Neutrophil (primary cell): ENCODE results near the gene MT1B.

Experiments used
- H3K27ac ChIP-seq: fragments of 200-600 bp; sonication (generic); 2 replicates; pipeline ENCODE4 v1.5.1; 2016; ENCODE audit warnings: mild to moderate bottlenecking, moderate library complexity
- H3K27me3 ChIP-seq: fragments of 200-600 bp; sonication (generic); 2 replicates; pipeline ENCODE4 v1.6.0; 2016; ENCODE audit warnings: mild to moderate bottlenecking
- H3K36me3 ChIP-seq: fragments of 200-600 bp; sonication (generic); 2 replicates; pipeline ENCODE4 v1.5.1; 2017
- H3K4me1 ChIP-seq, 2 experiments: fragments of 200-600 bp in 1 of 2; sonication (generic) in 1 of 2; 1 replicate in 1 of 2; 2 replicates in 1 of 2; pipeline versions ENCODE4 v1.5.1 to v1.6.1; 2013 to 2016; ENCODE audit warnings: low read depth in 1 of 2, low read length in 1 of 2, mild to moderate bottlenecking in 1 of 2, moderate library complexity in 1 of 2; ENCODE audit not compliant: control insufficient read depth in 1 of 2, insufficient read depth in 1 of 2
- H3K4me3 ChIP-seq, 2 experiments: fragments of 200-600 bp in 1 of 2; sonication (generic) in 1 of 2; 1 replicate in 1 of 2; 2 replicates in 1 of 2; pipeline ENCODE4 v1.5.1; 2013 to 2016; ENCODE audit warnings: low read depth in 1 of 2, low read length in 1 of 2, mild to moderate bottlenecking in 1 of 2, moderate library complexity in 1 of 2
- H3K9me3 ChIP-seq: fragments of 200-600 bp; sonication (generic); 2 replicates; pipeline ENCODE4 v1.5.1; 2016
- CTCF ChIP-seq: fragments of 200-600 bp; sonication (generic); IDR thresholded peaks from 2 replicates; pipeline ENCODE4 v1.5.1; 2016; ENCODE audit warnings: antibody characterized with exemption

MT1B gene

GRCh38 chr16:56606476-56607108 lies 45.1 kb upstream of the MT1B start:
- Histone ChIP-seq H3K27me3 (peaks cover 21% of the 10 kb centered on the region), H3K4me1 (peaks cover 26 to 27% of the 10 kb centered on the region in 2 experiments), H3K27ac (no peak overlapping the region), H3K36me3 (no peaks in the 10 kb centered on the region), H3K9me3 (no peaks in the 10 kb centered on the region), H3K4me3 (no peak overlapping the region)
- TF ChIP-seq CTCF = no peak

DNA sequence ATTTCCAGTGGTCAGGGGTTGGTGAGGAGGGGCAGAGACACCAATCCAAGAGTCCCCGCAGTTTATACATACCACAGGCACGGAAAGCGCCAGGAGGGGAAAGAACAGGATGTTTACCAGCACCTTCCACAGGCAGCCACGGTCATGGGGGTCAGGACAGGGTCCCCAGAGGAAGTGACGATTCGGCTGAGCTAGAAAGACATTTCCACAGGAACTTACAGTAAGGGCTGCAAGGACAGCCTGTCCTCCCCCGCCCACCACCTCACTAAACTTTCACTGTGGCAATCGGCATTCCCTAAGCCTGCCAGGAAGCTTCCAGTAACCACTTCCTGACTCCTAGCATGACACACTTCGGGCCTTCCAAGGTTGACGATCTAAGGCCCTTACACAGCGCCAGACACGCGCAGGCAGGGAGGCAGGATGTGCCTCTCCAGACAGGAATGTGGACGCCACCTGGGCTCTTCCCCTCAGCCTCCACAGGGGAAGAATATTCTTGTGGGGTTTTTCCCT lies 44.5 kb upstream of the MT1B start:
- peaks cover 15% of the 10 kb centered on the region for H3K27me3 ChIP-seq
- no peaks in the 10 kb centered on the region for H3K9me3 ChIP-seq
- H3K27ac ChIP-seq = no peak overlapping the region
- TF ChIP-seq CTCF = no peak
- no peak overlapping the region for H3K4me3 ChIP-seq
- H3K4me1 ChIP-seq = peaks cover 26 to 27% of the 10 kb centered on the region in 2 experiments
- H3K36me3 ChIP-seq = no peaks in the 10 kb centered on the region

GRCh38 chr16:56607675-56608042 lies 44.0 kb upstream of the MT1B start:
- Histone ChIP-seq H3K36me3 (no peaks in the 10 kb centered on the region), H3K27me3 (peaks cover 14% of the 10 kb centered on the region), H3K27ac (peak overlapping the region; percentile 73), H3K9me3 (no peaks in the 10 kb centered on the region), H3K4me3 (peak overlapping the region; percentile 66 to 75), H3K4me1 (peaks cover 26 to 27% of the 10 kb centered on the region in 2 experiments)
- TF ChIP-seq CTCF = no peak

DNA sequence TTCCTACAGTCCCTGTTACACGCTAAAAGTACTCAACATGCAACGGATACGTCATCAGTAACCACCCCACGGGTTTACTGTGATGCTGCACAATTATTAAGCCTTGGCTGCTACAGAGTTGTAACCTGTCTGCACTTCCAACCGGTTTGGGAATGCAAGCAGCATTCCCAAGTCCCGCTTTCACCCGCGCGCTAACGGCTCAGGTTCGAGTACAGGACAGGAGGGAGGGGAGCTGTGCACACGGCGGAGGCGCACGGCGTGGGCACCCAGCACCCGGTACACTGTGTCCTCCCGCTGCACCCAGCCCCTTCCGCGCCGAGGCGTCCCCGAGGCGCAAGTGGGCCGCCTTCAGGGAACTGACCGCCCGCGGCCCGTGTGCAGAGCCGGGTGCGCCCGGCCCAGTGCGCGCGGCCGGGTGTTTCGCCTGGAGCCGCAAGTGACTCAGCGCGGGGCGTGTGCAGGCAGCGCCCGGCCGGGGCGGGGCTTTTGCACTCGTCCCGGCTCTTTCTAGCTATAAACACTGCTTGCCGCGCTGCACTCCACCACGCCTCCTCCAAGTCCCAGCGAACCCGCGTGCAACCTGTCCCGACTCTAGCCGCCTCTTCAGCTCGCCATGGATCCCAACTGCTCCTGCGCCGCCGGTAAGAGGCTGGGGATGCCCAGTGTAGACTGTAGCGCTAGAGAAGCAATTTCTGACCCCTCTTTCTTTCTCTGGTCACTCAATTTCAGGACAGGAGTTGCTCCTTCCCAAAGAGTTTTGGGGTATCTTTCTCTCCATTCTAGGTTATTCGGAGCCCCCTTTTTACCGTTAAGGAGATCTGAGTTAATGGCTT lies 43.4 kb upstream of the MT1B start, which contains the start of gene MT2A:
Gene MT2A, plus strand, starts transcription at position 542 of the 833 bp plus-strand sequence. Its CDS starts 72 bp downstream, at position 614.
- TF ChIP-seq CTCF = peak; percentile 31
- peak within 1 kb of the TSS; percentile 66 to 75 for H3K4me3 ChIP-seq

DNA sequence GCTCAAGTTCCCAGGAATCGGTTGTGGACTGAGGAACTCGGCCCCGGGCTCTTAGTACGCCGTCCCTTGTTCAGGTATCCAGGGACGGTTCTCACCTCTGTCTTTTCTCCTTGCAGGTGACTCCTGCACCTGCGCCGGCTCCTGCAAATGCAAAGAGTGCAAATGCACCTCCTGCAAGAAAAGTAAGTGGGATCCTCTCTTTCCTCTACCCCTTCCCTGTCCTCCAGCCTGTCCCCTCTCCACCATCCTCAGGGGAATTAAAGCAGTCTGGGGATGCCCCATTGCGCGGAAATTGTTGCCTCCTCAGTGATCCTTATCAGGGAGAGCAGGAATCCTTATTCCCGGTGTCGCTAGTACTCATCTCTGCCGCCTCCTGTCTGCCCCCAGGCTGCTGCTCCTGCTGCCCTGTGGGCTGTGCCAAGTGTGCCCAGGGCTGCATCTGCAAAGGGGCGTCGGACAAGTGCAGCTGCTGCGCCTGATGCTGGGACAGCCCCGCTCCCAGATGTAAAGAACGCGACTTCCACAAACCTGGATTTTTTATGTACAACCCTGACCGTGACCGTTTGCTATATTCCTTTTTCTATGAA lies 42.7 kb upstream of the MT1B start:
- Histone ChIP-seq H3K27me3 (peaks cover 9% of the 10 kb centered on the region), H3K4me1 (peaks cover 26 to 27% of the 10 kb centered on the region in 2 experiments), H3K9me3 (no peaks in the 10 kb centered on the region), H3K4me3 (peak overlapping the region; percentile 66 to 75), H3K36me3 (no peaks in the 10 kb centered on the region), H3K27ac (peak overlapping the region; percentile 73)
- TF ChIP-seq CTCF = no peak

More for the DNA sequence above, 43.4 kb upstream of the MT1B start, which contains the start of gene MT2A:
- Histone ChIP-seq H3K9me3 (no peaks in the 10 kb centered on the region), H3K27me3 (peaks cover 14% of the 10 kb centered on the region), H3K27ac (peak within 1 kb of the TSS; percentile 73), H3K4me1 (peaks cover 26 to 27% of the 10 kb centered on the region in 2 experiments), H3K36me3 (no peaks in the 10 kb centered on the region)
